GM18951 (cell line): Measurements from ENCODE around the gene ITFG2.
"Not testable (repeated sequence)": the region's sequence is repeated elsewhere in the genome, so short reads cannot be mapped to it uniquely, and the experiment has no call there.

Source experiments
- POLR2A ChIP-seq: IDR thresholded peaks from 4 replicates; pipeline ENCODE4 v1.6.1; 2011; ENCODE audit warnings: mild to moderate bottlenecking; ENCODE audit not compliant: insufficient read length, insufficient read depth; ENCODE audit errors: extremely low read depth
- in situ Hi-C: fragments of 300-500 bp; cut with MboI; formaldehyde crosslinking; loops from one replicate; pipeline ENCODE4 v1.12.0; 2022; ENCODE audit warnings: low sequenced_read_pairs, mixed read lengths, inconsistent platforms; ENCODE audit not compliant: unreplicated experiment

The ITFG2 gene

DNA sequence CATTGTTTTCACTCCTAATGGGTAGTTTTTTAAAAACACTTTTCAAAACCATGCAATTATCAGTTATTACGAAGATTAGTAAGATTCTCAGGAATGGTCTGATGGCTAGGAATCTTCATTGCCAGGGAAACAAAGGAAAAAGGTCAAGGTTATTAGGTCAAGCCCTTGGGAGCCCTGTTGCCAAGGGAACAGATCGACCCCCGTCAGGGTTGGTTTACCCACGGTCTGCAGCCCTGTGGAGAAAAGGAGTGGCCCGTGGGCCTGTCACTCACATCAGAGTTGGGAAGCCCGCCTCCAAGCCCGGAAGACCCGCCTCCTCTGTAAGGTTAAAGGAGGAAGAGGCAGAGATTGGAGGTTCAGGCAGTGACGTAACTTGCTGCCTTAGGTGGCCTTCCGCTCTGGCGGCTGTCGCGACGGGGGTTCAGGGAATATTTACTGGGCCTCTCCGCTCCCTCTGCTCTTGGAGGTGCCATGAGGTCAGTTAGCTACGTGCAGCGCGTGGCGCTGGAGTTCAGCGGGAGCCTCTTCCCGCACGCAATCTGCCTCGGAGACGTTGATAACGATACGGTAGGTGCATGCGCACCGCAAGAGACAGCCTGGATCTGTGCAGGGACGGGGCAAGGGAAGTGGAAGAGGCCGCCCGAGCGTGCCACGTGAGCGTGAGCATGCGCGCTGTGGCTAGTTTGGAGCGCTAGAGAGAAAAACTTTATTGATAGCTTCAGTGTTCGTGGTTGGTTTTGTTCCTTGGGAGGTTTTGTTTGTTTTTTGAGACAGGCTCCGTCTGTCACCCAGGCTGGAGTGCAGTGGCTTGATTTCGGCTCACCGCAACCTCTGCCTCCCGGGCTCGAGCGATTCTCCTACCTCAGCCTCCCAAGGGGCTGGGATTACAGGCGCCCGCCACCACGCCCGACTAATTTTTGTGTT, at the start of gene ITFG2:
ITFG2 (plus strand) TSS at position 379 of the 924 bp plus-strand sequence; CDS start at position 472, 93 bp downstream.
- in situ Hi-C loops = no loop called here
- TF ChIP-seq POLR2A = peak; percentile 98

DNA sequence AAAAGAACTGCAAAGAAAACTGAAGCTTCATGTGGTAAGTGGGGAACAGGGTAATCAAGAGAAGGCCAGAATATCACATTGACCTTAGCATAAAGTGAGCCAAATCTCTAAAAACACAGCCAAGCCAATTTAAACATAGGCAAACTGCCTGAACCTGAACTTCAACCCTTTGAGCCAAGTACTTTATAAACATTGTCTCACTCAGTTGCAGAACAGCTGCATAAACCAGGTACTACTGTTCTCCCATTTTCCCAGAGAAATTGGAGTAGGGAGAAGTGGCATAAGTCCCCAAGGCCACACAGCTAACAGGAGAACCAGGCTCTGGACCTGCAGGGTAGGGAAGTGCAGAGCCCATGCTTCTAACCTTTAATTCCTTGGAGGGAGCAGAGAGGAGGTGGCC, 48.1 kb upstream of the ITFG2 start:
- no peak for TF ChIP-seq POLR2A
- in situ Hi-C loops = no loop called here

- no peak for TF ChIP-seq POLR2A
- in situ Hi-C loops = no loop called here
These were observed 47.4 kb upstream of the ITFG2 start for GRCh38 chr12:2765052-2765451.

GRCh38 chr12:2765608-2766007, 46.9 kb upstream of the ITFG2 start:
- TF ChIP-seq POLR2A = no peak
- in situ Hi-C loops = no loop called here

DNA sequence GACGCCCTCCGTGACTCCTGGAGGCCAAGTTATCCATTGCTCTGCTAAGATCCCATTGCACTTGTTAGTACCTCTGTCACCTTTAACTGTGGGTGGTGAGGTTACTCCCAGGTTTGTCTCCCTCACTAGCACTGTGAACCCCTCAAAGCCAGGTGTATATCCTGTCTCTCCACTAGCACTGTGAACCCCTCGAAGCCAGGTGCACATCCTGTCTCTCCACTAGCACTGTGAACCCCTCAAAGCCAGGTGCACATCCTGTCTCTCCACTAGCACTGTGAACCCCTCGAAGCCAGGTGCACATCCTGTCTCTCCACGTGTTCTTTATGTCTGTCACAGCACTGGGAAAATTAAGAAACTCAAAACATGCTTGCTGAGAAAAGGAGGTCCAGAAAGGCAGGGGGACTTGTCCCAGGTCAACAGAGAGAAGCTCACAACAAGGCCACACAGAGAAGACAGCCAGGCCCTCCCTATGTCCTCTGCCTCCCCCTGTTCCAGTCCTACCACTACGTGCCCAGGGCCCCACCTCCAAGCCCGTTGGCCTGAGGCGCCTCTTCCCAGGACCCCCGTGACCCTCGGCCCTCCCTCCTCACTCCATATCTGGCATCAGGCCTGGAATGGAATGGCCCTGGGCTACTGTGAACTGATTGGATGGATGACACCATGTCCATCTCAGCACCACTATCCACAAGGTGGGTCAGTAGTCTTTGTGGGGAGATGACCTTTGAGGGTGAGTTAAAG, 44.1 kb upstream of the ITFG2 start:
- in situ Hi-C loops = no loop called here
- TF ChIP-seq POLR2A = no peak

- in situ Hi-C loops = no loop called here
- TF ChIP-seq POLR2A = no peak
These were observed 42.5 kb upstream of the ITFG2 start for GRCh38 chr12:2769866-2770533.

GRCh38 chr12:2770544-2770943, 41.9 kb upstream of the ITFG2 start:
- in situ Hi-C loops = not testable (repeated sequence)

DNA sequence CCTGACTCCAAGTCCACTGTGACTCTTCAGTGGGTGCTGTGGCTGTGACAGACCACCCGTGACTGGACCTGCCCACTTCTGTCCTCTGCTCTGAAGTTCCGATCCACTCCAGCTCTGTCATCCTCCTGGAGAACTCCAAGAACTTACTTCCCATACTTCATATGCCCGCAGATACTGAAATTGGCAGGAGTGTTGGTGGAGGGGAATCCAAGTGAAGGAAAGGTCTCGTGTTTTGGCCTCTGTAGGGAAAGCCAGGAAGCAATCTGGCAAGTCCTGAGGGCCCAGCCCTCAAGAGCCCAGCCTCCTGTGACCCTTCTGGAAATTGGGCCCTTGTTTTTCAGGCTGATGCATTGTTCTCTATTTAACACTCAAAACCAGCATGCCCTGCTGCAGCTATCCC, 40.1 kb upstream of the ITFG2 start:
- no peak for TF ChIP-seq POLR2A
- in situ Hi-C loops = no loop called here

DNA sequence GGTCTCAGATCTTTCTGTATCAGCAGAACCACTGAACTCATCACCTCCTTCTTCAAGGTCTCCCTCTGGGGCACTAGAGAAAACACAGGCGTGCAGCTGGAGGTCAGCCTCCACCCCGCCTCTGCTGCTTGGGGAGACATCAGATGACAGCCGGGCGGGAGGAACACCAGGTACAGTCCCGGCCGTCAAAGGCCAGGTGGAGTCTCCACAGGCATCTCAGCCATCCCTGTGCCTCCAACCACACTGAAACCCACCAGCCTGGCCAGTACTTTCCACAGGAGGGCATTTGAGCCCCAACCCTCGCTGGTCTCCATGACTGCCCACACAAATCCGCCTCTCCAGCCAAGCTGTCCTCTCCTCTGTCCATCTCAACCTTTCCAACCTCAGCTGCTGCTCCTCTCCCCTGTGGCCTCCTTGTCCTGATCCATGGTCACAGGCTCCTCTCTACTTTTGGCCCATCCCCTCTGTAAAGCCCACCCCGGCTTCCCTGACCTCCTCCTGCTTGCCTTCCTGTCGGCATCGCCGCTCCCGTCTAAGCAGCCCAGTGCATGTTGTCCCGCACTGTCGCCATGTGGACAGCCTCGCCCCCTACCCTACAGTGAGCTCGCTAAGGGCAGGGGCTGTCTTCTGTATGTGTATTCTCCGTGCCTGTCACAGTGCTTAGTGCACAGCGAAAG, 39.1 kb upstream of the ITFG2 start:
- TF ChIP-seq POLR2A = no peak
- in situ Hi-C loops = no loop called here

DNA sequence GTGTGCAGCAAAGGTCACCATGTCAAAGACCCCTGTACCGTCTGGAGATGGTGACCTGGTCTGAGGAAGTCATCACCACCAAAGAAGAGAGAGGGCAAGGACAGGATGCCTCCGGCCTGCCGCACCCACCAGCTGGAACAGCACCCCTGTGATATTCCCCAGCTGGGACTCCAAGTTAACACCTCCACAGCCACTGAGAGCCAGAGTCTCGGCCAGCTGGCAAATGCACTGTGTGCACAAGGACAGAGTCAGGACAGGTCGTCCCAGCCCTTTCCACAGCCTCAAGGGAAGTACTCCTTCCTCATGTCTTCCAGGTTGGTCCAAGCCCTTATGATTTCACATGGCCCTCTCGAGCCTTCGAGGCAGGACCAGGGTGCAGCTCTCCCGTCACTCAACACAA, 37.0 kb upstream of the ITFG2 start:
- TF ChIP-seq POLR2A = no peak

GRCh38 chr12:2776129-2776806, 36.2 kb upstream of the ITFG2 start:
- no peak for TF ChIP-seq POLR2A
- in situ Hi-C loops = no loop called here

More for the DNA sequence above, 37.0 kb upstream of the ITFG2 start:
- in situ Hi-C loops = no loop called here

DNA sequence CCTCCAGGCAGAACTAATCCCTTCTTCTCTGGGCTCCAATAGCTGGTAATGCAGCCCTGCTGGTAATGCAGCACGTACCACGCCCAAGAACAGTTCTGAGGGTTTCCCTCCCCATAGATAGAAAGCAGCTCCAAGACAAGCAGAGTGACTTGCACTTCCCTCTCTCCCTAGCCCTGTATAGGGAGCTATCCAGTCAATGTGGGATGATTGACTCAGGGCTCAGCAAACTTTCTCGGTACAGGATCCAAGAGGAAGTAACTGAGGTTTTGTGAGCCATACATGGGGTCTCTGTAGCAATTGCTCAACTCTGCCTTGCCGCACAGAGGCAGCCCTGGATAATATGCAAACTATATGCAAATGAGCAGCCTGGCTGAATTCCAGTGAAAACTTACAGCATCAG, 33.2 kb upstream of the ITFG2 start:
- in situ Hi-C loops = no loop called here
- no peak for TF ChIP-seq POLR2A

DNA sequence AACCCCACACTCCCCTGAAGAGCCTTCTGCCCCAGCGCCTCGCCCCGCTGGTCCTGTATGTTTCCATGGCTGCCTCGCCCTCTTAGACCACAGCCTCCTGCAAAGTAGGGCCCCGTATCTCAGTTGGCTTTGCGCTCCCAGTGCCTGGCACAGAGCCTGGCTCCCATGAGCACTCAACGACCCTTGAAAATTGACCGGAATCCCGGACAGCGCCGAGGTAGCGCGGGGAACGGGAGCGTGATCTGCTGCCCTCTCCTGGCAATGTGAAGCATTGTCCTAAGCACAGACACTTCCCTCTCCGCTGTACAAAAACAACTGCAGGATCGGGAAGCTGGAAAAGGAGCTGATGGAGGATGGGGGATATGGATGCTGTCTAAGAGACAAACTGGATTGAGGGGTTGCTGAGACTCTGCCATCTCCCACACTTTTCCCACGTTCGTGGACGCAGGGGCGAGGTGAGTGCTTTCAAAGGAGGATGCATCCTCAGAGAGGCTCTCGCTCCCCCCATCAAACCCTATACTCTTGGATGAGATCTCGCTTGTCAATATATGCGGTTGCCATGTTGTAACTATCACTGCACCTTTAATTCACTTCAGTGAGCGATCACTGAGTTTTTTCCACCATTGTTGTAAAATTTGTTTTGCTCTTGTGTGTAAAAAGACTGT, 28.4 kb upstream of the ITFG2 start:
- no peak for TF ChIP-seq POLR2A
- in situ Hi-C loops = no loop called here
